Measurements from ENCODE around the gene TLE6.

- TF ChIP-seq CTCF (IDR thresholded peaks at IDR 0.05) (no peak), POLR2A (IDR thresholded peaks at IDR 0.05) (no peak)
Observed at GRCh38 chr19:3013263-3013725, 35.9 kb downstream of the TLE6 start.

All from vagina (tissue), 2 donors.